RWPE1 (cell line): ENCODE results near the gene ZXDC.
A peak's percentile ranks its signal among the peaks of the same experiment; 100 is the strongest.

Experiments
- CTCF ChIA-PET: fragments of 350-600 bp; sonication (Branson Sonifier 250); formaldehyde crosslinking; extraction: SDS; loops from one replicate; lab custom pipeline; 2021; lab: Yijun Ruan, JAX
- POLR2A ChIA-PET: fragments of 400-600 bp; formaldehyde crosslinking; extraction: SDS; loops from one replicate; lab custom pipeline; 2020; ENCODE audit warnings: antibody characterized with exemption; ENCODE audit not compliant: low non-redundant PET; lab: Yijun Ruan, JAX
- DNase-seq: peaks from one replicate; pipeline ENCODE4 v3.0.0; 2012; ENCODE audit warnings: low spot score
- H3K27ac ChIP-seq: fragments of 450-650 bp; 2 replicates; pipeline ENCODE4 v1.5.1; 2017
- CTCF ChIP-seq: fragments of 450-650 bp; conservative IDR thresholded peaks from 2 replicates; pipeline ENCODE4 v1.5.1; 2017; ENCODE audit warnings: low read depth, mild to moderate bottlenecking

Gene ZXDC

GRCh38 chr3:126423191-126424038 is 52.3 kb downstream of the ZXDC start:
- DNase-seq = no peak
- CTCF ChIA-PET = interaction anchor here (0.6 kb wide), 1 partner anchor 368 kb away, joined by 4 read pairs; no protein-coding TSS in a partner anchor
- TF ChIP-seq CTCF = no peak
- POLR2A ChIA-PET = no interaction called here
- H3K27ac ChIP-seq = no peak overlapping the region

GRCh38 chr3:126422571-126423091 is 53.1 kb downstream of the ZXDC start:
- CTCF ChIA-PET = no interaction called here
- TF ChIP-seq CTCF = no peak
- no peak overlapping the region for H3K27ac ChIP-seq
- POLR2A ChIA-PET = no interaction called here
- no peak for DNase-seq

GRCh38 chr3:126422121-126422520 is 53.6 kb downstream of the ZXDC start:
- POLR2A ChIA-PET = no interaction called here
- H3K27ac ChIP-seq = no peak overlapping the region
- no peak for DNase-seq
- no peak for TF ChIP-seq CTCF
- CTCF ChIA-PET = no interaction called here

- H3K27ac ChIP-seq = no peak overlapping the region
- ChIA-PET CTCF (no interaction called here), POLR2A (no interaction called here)
- DNase-seq = no peak
- no peak for TF ChIP-seq CTCF
Observed at GRCh38 chr3:126421573-126422119, 54.0 kb downstream of the ZXDC start.

GRCh38 chr3:126419886-126420786 is 55.6 kb downstream of the ZXDC start:
- no peak for TF ChIP-seq CTCF
- POLR2A ChIA-PET = no interaction called here
- CTCF ChIA-PET = no interaction called here
- no peak overlapping the region for H3K27ac ChIP-seq
- peak; percentile 21 for DNase-seq

- no peak overlapping the region for H3K27ac ChIP-seq
- DNase-seq = no peak
- POLR2A ChIA-PET = no interaction called here
- CTCF ChIA-PET = no interaction called here
- TF ChIP-seq CTCF = no peak
Observed at GRCh38 chr3:126419151-126419703, 56.5 kb downstream of the ZXDC start.
